A673 (cell line): ENCODE data around the gene THADA.

Source experiments
- EZH2 ChIP-seq: fragments of 200-600 bp; sonication (generic); IDR thresholded peaks from 2 replicates; pipeline ENCODE4 v1.6.1; 2017; ENCODE audit warnings: borderline replicate concordance, low read depth, mild to moderate bottlenecking, mixed read lengths, antibody characterized with exemption, low read length; ENCODE audit not compliant: poor library complexity, severe bottlenecking
- TF ChIP-seq, protein P1 (sequence below): fragments of 300-800, 200-600 bp; sonication (generic); conservative IDR thresholded peaks from 2 replicates; pipeline ENCODE4 v1.5.1; 2017; ENCODE audit warnings: low read depth, mild to moderate bottlenecking, antibody characterized with exemption, low read length, moderate library complexity, mixed read lengths

DNA sequence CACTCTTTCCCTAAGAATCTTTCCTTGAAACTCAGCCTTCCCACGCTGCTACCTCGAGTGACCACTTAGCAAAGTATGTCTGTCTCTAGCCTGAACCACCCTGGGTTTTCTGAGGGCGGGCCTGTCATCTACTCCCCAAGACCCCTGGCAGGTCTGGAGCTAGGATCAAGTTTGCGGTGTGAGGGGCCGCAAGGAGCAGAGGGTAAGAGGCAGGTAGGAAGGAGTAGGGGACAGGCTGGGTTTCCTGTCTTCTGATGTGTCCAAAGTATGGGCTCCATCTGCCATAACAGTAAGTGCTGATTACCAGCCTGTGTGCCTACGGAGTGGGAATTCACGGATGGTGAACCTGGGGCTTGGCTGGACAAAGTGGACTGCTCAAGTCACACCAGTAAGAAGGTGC, 394.8 kb downstream of the THADA start:
- TF ChIP-seq, protein P1, sequence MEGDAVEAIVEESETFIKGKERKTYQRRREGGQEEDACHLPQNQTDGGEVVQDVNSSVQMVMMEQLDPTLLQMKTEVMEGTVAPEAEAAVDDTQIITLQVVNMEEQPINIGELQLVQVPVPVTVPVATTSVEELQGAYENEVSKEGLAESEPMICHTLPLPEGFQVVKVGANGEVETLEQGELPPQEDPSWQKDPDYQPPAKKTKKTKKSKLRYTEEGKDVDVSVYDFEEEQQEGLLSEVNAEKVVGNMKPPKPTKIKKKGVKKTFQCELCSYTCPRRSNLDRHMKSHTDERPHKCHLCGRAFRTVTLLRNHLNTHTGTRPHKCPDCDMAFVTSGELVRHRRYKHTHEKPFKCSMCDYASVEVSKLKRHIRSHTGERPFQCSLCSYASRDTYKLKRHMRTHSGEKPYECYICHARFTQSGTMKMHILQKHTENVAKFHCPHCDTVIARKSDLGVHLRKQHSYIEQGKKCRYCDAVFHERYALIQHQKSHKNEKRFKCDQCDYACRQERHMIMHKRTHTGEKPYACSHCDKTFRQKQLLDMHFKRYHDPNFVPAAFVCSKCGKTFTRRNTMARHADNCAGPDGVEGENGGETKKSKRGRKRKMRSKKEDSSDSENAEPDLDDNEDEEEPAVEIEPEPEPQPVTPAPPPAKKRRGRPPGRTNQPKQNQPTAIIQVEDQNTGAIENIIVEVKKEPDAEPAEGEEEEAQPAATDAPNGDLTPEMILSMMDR: no peak
- TF ChIP-seq EZH2: no peak
